HEK293 (cell line): ENCODE measurements around the gene SEMA4B.
"Not testable (repeated sequence)": the region's sequence is repeated elsewhere in the genome, so short reads cannot be mapped to it uniquely, and the experiment has no call there.

Experiments
- CTCF ChIA-PET: fragments of 350-600 bp; formaldehyde crosslinking; extraction: SDS; loops from one replicate; lab custom pipeline; 2021; ENCODE audit warnings: antibody characterized with exemption; lab: Yijun Ruan, JAX
- POLR2A ChIA-PET: fragments of 300-600 bp; formaldehyde crosslinking; extraction: SDS; loops from one replicate; lab custom pipeline; 2020; ENCODE audit warnings: antibody characterized with exemption, inconsistent platforms; lab: Yijun Ruan, JAX
- H3K27ac ChIP-seq: fragments of 200-500 bp; sonication (Bioruptor generic); 2 replicates; pipeline ENCODE4 v1.5.1; 2014; ENCODE audit warnings: low read depth, low read length, control low read depth, inconsistent platforms; ENCODE audit errors: extremely low read depth
- H3K36me3 ChIP-seq, 2 experiments: fragments of 200-500 bp in 1 of 2; sonication (Bioruptor generic) in 1 of 2; 1 replicate in 1 of 2; 2 replicates in 1 of 2; pipeline ENCODE4 v1.5.1; 2014 to 2017; ENCODE audit warnings: inconsistent platforms in 2 of 2, low read length in 2 of 2; ENCODE audit not compliant: control insufficient read depth in 2 of 2, insufficient read depth in 1 of 2
- H3K4me1 ChIP-seq: fragments of 200-500 bp; sonication (Bioruptor generic); 2 replicates; pipeline ENCODE4 v1.5.1; 2014; ENCODE audit warnings: mild to moderate bottlenecking, low read length, inconsistent platforms; ENCODE audit not compliant: control insufficient read depth, insufficient read depth
- H3K4me3 ChIP-seq: 2 replicates; pipeline ENCODE4 v1.5.1; 2011; ENCODE audit warnings: low read depth, mild to moderate bottlenecking, control low read depth, low read length, moderate library complexity
- H3K9me3 ChIP-seq: fragments of 200-500 bp; sonication (Bioruptor generic); 2 replicates; pipeline ENCODE4 v1.5.1; 2014; ENCODE audit warnings: low read depth, low read length, inconsistent platforms; ENCODE audit not compliant: control insufficient read depth, insufficient read depth
- EGR2 ChIP-seq: fragments of 450-650 bp; formaldehyde crosslinking; IDR thresholded peaks from 2 replicates; pipeline ENCODE4 v1.5.1; 2016; ENCODE audit warnings: low read depth, missing biosample characterization, missing genetic modification characterization
- OVOL3 ChIP-seq: fragments of 450-650 bp; formaldehyde crosslinking; IDR thresholded peaks from 2 replicates; pipeline ENCODE4 v1.5.1; 2016; ENCODE audit warnings: missing biosample characterization, missing genetic modification characterization
- REPIN1 ChIP-seq: fragments of 450-650 bp; formaldehyde crosslinking; IDR thresholded peaks from 2 replicates; pipeline ENCODE4 v1.5.1; 2017; ENCODE audit warnings: missing biosample characterization, missing genetic modification characterization, low read depth
- SCRT2 ChIP-seq: fragments of 450-650 bp; formaldehyde crosslinking; IDR thresholded peaks from 2 replicates; pipeline ENCODE4 v1.5.1; 2016; ENCODE audit warnings: missing biosample characterization, missing genetic modification characterization
- ZBTB20 ChIP-seq: fragments of 450-650 bp; formaldehyde crosslinking; IDR thresholded peaks from 2 replicates; pipeline ENCODE4 v1.5.1; 2016; ENCODE audit warnings: missing biosample characterization, missing genetic modification characterization
- ZNF121 ChIP-seq: fragments of 450-650 bp; formaldehyde crosslinking; IDR thresholded peaks from 2 replicates; pipeline ENCODE4 v1.5.1; 2016; ENCODE audit warnings: missing biosample characterization, missing genetic modification characterization
- ZNF140 ChIP-seq: fragments of 450-650 bp; formaldehyde crosslinking; IDR thresholded peaks from 2 replicates; pipeline ENCODE4 v1.5.1; 2016; ENCODE audit warnings: missing biosample characterization, missing genetic modification characterization
- ZNF239 ChIP-seq: fragments of 450-650 bp; formaldehyde crosslinking; IDR thresholded peaks from 2 replicates; pipeline ENCODE4 v1.5.1; 2016; ENCODE audit warnings: missing biosample characterization, missing genetic modification characterization
- ZNF366 ChIP-seq: fragments of 450-650 bp; formaldehyde crosslinking; conservative IDR thresholded peaks from 2 replicates; pipeline ENCODE4 v1.5.1; 2016; ENCODE audit warnings: missing biosample characterization, missing genetic modification characterization
- ZNF37A ChIP-seq: fragments of 450-650 bp; IDR thresholded peaks from 2 replicates; pipeline ENCODE4 v1.5.1; 2018; ENCODE audit warnings: missing biosample characterization, missing genetic modification characterization
- ZNF501 ChIP-seq: fragments of 450-650 bp; formaldehyde crosslinking; IDR thresholded peaks from 2 replicates; pipeline ENCODE4 v1.5.1; 2016; ENCODE audit warnings: missing biosample characterization, missing genetic modification characterization
- ZNF768 ChIP-seq: fragments of 450-650 bp; formaldehyde crosslinking; IDR thresholded peaks from 2 replicates; pipeline ENCODE4 v1.5.1; 2018; ENCODE audit warnings: missing biosample characterization, mild to moderate bottlenecking, missing genetic modification characterization
- ZSCAN23 ChIP-seq: fragments of 450-650 bp; formaldehyde crosslinking; IDR thresholded peaks from 2 replicates; pipeline ENCODE4 v1.5.1; 2016; ENCODE audit warnings: missing biosample characterization, missing genetic modification characterization
- TF ChIP-seq, protein P1 (sequence below): fragments of 450-650 bp; formaldehyde crosslinking; IDR thresholded peaks from 2 replicates; pipeline ENCODE4 v1.5.1; 2016; ENCODE audit warnings: missing biosample characterization, missing genetic modification characterization
- TF ChIP-seq, protein P2 (sequence below): fragments of 450-650 bp; formaldehyde crosslinking; IDR thresholded peaks from 2 replicates; pipeline ENCODE4 v1.5.1; 2016; ENCODE audit warnings: missing biosample characterization, missing genetic modification characterization, borderline replicate concordance
- TF ChIP-seq, protein P3 (sequence below): fragments of 450-650 bp; formaldehyde crosslinking; conservative IDR thresholded peaks from 2 replicates; pipeline ENCODE4 v1.5.1; 2016; ENCODE audit warnings: low read depth, missing biosample characterization, missing genetic modification characterization
- TF ChIP-seq, protein P4 (sequence below): sonication (generic); formaldehyde crosslinking; IDR thresholded peaks from 2 replicates; pipeline ENCODE4 v1.8.1; 2022; ENCODE audit warnings: mild to moderate bottlenecking, moderate library complexity, missing genetic modification reagents

SEMA4B gene

GRCh38 chr15:90164239-90164638 lies 36.9 kb upstream of the SEMA4B start:
- not testable (repeated sequence) for H3K27ac ChIP-seq, H3K4me3 ChIP-seq, H3K4me1 ChIP-seq, H3K9me3 ChIP-seq, H3K36me3 ChIP-seq
- CTCF ChIA-PET = interaction anchor here (0.8 to 4.2 kb wide), 5 partner anchors 21 to 1195 kb away, joined by 3 to 39 read pairs (median 4); no protein-coding TSS in a partner anchor
- POLR2A ChIA-PET = interaction anchor here (1.8 kb wide), 1 partner anchor 37 kb away, joined by 5 read pairs; the partner anchor contains the start of gene SEMA4B
- peak; percentile 82 for TF ChIP-seq ZNF121

- CTCF ChIA-PET = interaction anchor here (0.8 to 1.7 kb wide), 3 partner anchors 37 to 1194 kb away, joined by 3 to 4 read pairs (median 3); no protein-coding TSS in a partner anchor
- H3K27ac ChIP-seq = peak overlapping the region; percentile 24; the same call in 1 of the 2 replicates
Measured at GRCh38 chr15:90165157-90165556, 36.0 kb upstream of the SEMA4B start.

GRCh38 chr15:90165659-90166489 lies 35.3 kb upstream of the SEMA4B start:
- no peaks in the 10 kb centered on the region for H3K36me3 ChIP-seq
- H3K4me1 ChIP-seq = no peaks in the 10 kb centered on the region
- H3K9me3 ChIP-seq = no peaks in the 10 kb centered on the region
- H3K4me3 ChIP-seq = no peak overlapping the region
- H3K27ac ChIP-seq = peak overlapping the region; percentile 24; the same call in 1 of the 2 replicates
- POLR2A ChIA-PET = interaction anchor here (1.0 to 1.4 kb wide), 3 partner anchors 36 to 68 kb away, joined by 3 to 6 read pairs (median 6); partner anchors contain the start of genes CIB1, GDPGP1 and SEMA4B
- CTCF ChIA-PET = interaction anchor here (0.6 to 1.7 kb wide), 7 partner anchors 23 to 770 kb away, joined by 3 to 6 read pairs (median 4); no protein-coding TSS in a partner anchor
- no peak for TF ChIP-seq OVOL3 (tag by site-specific recombination)
- TF ChIP-seq, protein P1, sequence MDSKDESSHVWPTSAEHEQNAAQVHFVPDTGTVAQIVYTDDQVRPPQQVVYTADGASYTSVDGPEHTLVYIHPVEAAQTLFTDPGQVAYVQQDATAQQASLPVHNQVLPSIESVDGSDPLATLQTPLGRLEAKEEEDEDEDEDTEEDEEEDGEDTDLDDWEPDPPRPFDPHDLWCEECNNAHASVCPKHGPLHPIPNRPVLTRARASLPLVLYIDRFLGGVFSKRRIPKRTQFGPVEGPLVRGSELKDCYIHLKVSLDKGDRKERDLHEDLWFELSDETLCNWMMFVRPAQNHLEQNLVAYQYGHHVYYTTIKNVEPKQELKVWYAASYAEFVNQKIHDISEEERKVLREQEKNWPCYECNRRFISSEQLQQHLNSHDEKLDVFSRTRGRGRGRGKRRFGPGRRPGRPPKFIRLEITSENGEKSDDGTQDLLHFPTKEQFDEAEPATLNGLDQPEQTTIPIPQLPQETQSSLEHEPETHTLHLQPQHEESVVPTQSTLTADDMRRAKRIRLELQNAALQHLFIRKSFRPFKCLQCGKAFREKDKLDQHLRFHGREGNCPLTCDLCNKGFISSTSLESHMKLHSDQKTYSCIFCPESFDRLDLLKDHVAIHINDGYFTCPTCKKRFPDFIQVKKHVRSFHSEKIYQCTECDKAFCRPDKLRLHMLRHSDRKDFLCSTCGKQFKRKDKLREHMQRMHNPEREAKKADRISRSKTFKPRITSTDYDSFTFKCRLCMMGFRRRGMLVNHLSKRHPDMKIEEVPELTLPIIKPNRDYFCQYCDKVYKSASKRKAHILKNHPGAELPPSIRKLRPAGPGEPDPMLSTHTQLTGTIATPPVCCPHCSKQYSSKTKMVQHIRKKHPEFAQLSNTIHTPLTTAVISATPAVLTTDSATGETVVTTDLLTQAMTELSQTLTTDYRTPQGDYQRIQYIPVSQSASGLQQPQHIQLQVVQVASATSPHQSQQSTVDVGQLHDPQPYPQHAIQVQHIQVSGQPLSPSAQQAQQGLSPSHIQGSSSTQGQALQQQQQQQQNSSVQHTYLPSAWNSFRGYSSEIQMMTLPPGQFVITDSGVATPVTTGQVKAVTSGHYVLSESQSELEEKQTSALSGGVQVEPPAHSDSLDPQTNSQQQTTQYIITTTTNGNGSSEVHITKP = peak; percentile 65
- peak; percentile 37; the same call in 1 of the 2 replicates for TF ChIP-seq ZBTB20
- no peak for TF ChIP-seq REPIN1 (tag by site-specific recombination)
- TF ChIP-seq, protein P2, sequence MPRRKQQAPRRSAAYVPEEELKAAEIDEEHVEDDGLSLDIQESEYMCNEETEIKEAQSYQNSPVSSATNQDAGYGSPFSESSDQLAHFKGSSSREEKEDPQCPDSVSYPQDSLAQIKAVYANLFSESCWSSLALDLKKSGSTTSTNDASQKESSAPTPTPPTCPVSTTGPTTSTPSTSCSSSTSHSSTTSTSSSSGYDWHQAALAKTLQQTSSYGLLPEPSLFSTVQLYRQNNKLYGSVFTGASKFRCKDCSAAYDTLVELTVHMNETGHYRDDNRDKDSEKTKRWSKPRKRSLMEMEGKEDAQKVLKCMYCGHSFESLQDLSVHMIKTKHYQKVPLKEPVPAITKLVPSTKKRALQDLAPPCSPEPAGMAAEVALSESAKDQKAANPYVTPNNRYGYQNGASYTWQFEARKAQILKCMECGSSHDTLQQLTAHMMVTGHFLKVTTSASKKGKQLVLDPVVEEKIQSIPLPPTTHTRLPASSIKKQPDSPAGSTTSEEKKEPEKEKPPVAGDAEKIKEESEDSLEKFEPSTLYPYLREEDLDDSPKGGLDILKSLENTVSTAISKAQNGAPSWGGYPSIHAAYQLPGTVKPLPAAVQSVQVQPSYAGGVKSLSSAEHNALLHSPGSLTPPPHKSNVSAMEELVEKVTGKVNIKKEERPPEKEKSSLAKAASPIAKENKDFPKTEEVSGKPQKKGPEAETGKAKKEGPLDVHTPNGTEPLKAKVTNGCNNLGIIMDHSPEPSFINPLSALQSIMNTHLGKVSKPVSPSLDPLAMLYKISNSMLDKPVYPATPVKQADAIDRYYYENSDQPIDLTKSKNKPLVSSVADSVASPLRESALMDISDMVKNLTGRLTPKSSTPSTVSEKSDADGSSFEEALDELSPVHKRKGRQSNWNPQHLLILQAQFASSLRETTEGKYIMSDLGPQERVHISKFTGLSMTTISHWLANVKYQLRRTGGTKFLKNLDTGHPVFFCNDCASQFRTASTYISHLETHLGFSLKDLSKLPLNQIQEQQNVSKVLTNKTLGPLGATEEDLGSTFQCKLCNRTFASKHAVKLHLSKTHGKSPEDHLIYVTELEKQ (tag by site-specific recombination) = no peak; the same call in 1 of the 2 replicates
- TF ChIP-seq, protein P3, sequence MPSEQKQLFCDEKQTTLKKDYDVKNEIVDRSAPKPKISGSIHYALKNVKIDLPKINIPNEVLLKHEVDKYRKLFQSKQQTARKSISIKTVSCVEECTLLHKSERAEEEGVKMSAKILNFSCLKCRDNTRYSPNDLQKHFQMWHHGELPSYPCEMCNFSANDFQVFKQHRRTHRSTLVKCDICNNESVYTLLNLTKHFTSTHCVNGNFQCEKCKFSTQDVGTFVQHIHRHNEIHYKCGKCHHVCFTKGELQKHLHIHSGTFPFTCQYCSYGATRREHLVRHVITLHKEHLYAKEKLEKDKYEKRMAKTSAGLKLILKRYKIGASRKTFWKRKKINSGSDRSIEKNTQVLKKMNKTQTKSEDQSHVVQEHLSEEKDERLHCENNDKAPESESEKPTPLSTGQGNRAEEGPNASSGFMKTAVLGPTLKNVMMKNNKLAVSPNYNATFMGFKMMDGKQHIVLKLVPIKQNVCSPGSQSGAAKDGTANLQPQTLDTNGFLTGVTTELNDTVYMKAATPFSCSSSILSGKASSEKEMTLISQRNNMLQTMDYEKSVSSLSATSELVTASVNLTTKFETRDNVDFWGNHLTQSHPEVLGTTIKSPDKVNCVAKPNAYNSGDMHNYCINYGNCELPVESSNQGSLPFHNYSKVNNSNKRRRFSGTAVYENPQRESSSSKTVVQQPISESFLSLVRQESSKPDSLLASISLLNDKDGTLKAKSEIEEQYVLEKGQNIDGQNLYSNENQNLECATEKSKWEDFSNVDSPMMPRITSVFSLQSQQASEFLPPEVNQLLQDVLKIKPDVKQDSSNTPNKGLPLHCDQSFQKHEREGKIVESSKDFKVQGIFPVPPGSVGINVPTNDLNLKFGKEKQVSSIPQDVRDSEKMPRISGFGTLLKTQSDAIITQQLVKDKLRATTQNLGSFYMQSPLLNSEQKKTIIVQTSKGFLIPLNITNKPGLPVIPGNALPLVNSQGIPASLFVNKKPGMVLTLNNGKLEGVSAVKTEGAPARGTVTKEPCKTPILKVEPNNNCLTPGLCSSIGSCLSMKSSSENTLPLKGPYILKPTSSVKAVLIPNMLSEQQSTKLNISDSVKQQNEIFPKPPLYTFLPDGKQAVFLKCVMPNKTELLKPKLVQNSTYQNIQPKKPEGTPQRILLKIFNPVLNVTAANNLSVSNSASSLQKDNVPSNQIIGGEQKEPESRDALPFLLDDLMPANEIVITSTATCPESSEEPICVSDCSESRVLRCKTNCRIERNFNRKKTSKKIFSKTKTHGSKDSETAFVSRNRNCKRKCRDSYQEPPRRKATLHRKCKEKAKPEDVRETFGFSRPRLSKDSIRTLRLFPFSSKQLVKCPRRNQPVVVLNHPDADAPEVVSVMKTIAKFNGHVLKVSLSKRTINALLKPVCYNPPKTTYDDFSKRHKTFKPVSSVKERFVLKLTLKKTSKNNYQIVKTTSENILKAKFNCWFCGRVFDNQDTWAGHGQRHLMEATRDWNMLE = no peak
- peak; percentile 72 for TF ChIP-seq ZNF366
- no peak for TF ChIP-seq ZNF37A (tag by site-specific recombination)
- TF ChIP-seq, protein P4, sequence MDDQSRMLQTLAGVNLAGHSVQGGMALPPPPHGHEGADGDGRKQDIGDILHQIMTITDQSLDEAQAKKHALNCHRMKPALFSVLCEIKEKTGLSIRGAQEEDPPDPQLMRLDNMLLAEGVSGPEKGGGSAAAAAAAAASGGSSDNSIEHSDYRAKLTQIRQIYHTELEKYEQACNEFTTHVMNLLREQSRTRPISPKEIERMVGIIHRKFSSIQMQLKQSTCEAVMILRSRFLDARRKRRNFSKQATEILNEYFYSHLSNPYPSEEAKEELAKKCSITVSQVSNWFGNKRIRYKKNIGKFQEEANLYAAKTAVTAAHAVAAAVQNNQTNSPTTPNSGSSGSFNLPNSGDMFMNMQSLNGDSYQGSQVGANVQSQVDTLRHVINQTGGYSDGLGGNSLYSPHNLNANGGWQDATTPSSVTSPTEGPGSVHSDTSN = no peak
- no peak for TF ChIP-seq ZNF768 (tag by site-specific recombination)
- TF ChIP-seq ZNF239 (tag by site-specific recombination) = no peak
- TF ChIP-seq EGR2 = no peak

More at GRCh38 chr15:90165157-90165556, 36.0 kb upstream of the SEMA4B start:
- TF ChIP-seq ZNF140 (tag by site-specific recombination) (no peak), ZNF501 (no peak), SCRT2 (tag by site-specific recombination) (no peak), ZNF121 (peak; percentile 95), ZSCAN23 (tag by site-specific recombination) (no peak)
- H3K36me3 ChIP-seq = no peaks in the 10 kb centered on the region
- H3K9me3 ChIP-seq = no peaks in the 10 kb centered on the region
- no peak overlapping the region for H3K4me3 ChIP-seq
- no peaks in the 10 kb centered on the region for H3K4me1 ChIP-seq
- POLR2A ChIA-PET = interaction anchor here (1.0 to 1.4 kb wide), 3 partner anchors 36 to 69 kb away, joined by 3 to 6 read pairs (median 6); partner anchors contain the start of genes CIB1, GDPGP1 and SEMA4B
